HG02884 (cell line): Measurements from ENCODE around the gene FFAR3.
"Not testable (repeated sequence)": the region's sequence is repeated elsewhere in the genome, so short reads cannot be mapped to it uniquely, and the experiment has no call there.

ENCODE experiments used
- ATAC-seq: cut with Tn5 transposase; IDR thresholded peaks from one replicate; pipeline ENCODE4 v1.9.1; 2021; ENCODE audit warnings: mild to moderate bottlenecking, moderate library complexity; ENCODE audit not compliant: unreplicated experiment

FFAR3 gene

DNA sequence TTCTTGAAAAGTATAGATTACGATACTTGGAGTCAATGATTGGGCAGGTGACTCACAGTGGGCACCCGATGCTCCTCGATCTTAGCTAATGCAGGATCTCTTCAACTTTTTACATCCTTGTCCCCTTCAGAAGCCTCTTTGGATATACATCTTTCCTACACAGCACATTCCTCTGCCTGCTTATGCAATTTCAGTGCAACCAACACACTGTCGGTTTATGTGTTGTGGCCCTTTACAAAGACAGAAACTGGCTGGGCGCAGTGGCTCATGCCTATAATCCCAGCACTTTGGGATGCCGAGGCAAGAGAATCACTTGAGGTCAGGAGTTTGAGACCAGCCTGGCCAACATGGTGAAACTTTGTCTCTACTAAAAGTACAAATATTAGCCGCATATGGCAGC, 15.2 kb downstream of the FFAR3 start:
- ATAC-seq = no peak

- ATAC-seq = not testable (repeated sequence)
Measured at GRCh38 chr19:35374031-35374430, 15.8 kb downstream of the FFAR3 start.

- ATAC-seq = no peak
Measured at GRCh38 chr19:35375505-35376307, 17.4 kb downstream of the FFAR3 start.

DNA sequence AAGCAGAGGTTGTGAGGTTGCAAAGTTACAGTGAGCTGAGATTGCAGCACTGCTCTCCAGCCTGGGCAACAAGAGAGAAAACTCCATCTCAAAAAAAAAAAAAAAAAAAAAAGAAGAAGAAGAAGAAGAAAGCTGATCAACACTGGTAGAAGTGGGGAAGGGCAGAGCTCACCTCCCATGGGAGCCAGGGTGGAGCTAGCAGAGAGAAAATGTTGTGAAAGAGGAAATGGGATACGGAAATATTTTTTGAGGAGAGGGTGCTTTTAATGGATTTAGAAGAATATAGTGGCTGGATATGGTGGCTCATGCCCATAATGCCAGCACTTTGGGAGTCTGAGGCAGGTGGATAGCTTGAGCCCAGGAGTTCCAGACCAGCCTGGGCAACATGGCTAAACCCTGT, 19.4 kb downstream of the FFAR3 start:
- ATAC-seq = no peak

DNA sequence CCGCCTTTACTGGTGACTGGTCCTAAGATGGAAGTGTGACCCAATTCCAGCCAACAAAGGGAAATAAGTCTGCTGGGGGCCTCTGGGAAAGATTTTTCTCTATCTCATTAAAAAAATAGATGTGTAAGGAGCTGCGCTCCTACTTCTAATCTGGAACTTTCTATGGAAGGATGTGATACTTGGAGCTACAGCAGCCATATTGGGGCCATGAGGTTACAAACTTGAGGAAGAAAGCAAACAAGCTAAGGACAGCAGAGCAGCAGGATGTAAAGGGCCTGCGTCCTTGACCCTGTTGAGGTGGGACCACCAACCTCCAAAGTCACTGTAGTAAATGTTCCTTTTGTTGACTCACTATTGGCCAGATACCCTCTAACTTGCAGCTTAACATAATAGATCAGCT, 20.1 kb downstream of the FFAR3 start:
- ATAC-seq = no peak

GRCh38 chr19:35379545-35379944, 21.3 kb downstream of the FFAR3 start:
- not testable (repeated sequence) for ATAC-seq

GRCh38 chr19:35379992-35380391, 21.7 kb downstream of the FFAR3 start:
- ATAC-seq = no peak

GRCh38 chr19:35380450-35381124, 22.3 kb downstream of the FFAR3 start:
- ATAC-seq = no peak

GRCh38 chr19:35381318-35381717, 23.1 kb downstream of the FFAR3 start:
- ATAC-seq = no peak

DNA sequence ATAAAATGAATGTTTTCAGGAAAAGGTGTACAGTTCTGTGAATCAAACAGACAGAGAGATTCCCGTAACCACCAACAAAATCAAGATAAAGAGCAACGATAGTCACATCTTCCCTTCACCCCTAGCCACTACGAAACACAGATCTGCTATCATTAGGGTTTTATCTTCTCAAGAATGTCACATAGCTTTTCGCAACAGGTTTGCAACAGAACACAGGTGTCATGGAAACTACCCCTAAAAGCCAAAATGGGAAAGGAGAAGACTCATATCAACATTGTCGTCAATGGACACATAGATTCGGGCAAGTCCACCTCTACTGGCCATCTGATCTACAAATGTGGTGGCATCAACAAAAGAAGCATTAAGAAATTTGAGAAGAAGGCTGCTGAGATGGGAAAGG, 23.7 kb downstream of the FFAR3 start:
- ATAC-seq = no peak

DNA sequence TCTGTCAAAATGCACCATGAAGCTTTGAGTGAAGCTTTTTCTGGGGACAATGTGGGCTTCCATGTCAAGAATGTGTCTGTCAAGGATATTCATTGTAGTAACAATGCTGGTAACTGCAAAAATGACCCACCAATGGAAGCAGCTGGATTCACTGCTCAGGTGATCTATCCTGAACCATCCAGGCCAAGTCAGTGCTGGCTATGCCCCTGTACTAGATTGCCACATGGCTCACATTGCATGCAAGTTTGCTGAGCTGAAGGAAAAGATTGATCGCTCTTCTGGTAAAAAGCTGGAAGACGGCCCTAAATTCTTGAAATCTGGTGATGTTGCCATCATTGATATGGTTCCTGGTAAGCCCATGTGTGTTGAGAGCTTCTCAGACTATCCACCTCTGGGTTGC, 25.3 kb downstream of the FFAR3 start:
- ATAC-seq = no peak

- no peak for ATAC-seq
Measured at GRCh38 chr19:35388277-35389054, 30.2 kb downstream of the FFAR3 start.

GRCh38 chr19:35389192-35389861, 31.1 kb downstream of the FFAR3 start:
- ATAC-seq = no peak

DNA sequence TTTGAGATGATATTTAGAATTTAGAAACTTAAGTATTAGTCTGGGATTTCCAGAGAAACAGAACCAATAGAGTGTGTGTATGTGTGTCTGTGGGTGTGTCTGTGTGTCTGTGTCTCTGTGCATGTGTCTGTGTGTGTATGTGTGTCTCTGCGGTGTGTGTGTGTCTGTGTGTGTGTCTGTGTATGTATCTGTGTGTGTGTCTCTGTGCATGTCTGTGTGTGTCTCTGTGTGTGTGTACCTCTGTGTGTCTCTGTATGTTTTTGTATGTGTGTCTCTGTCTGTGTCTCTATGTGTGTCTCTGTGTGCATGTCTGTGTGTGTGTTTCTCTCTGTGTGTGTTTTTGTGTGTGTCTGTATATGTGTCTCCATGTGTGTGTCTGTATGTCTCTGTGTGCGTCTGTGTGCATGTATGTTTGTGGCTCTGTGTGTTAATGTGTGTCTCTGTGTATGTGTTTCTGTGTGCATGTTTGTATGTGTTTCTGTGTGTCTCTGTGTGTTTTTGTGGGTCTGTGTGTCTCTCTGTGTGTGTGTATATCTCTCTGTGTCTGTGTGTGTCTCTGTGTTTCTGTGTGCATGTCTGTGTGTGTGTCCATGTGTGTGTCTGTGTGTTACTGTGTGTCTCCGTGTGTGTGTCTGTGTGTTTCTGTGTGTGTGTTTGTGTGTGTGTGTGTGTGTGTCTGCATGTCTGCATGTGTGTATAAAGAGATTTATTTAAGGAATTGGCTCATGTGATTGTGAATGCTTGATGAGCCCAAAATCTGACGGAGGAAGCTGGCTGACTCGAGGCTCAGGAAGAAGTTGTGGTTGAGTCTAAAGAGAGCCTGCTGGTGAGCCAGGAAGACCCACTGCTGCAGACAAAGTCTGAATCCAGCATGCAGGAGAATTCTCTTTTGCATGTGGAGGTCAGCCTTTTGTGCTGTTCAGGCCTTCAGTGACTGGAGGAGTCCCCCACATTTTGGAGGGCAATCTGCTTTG, 34.8 kb downstream of the FFAR3 start:
- no peak for ATAC-seq

DNA sequence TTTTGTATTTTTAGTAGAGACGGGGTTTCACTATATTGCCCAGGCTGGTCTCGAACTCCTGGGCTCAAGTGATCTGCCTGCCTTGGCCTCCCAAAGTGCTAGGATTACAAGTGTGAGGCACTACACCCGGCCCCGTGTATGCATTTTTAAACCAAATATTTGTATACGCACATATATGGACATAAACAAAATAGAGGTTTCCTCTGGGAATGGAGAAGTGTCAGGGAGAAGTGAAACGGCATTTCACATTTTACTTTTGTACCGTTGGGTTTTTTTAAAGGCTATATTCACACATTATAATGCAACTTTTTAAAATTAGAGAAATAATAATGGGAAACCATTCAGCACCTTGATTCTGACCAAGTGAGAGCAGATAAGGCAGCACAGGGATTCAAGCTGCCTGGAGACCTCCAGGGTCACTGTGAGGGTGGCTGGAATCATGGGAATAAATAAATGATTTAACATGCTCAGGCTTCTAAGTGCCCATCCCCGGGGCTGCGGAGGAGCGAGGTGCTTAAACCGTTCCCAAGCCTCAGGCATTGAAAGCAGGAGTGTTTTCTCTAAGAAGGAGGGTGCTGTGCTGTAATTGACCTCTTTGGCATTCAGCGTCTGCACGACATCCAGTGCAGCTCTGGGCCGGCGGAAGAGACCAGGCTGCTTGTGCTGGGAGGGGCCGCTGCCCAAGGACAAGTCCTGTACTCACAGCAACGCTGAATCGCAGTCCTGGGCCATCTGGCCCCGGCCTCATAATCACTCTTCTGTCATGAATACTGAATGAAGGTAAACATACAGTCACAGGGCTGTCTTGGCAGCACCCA, 37.3 kb downstream of the FFAR3 start:
- ATAC-seq = no peak

GRCh38 chr19:35396240-35396885, 38.1 kb downstream of the FFAR3 start:
- no peak for ATAC-seq

DNA sequence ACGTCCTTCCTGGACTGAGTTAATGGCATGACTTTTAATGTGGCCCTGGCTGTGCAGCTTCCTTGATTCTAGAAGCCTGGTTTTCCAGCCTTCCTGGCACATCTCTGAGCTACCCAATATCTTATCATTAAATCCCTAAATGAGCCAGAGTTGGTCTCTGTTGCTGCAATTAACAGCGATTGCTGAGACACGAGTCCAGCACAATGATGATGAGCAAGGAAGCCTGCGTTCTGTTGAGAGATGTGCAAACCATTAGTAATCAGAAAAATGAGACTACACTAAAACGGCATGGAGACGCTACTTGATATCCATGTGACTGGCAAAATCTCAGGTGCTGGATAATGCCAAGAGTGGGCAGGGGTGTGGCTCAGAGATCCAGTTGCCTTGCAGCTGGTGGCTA, 38.8 kb downstream of the FFAR3 start:
- ATAC-seq = no peak

GRCh38 chr19:35398570-35398969, 40.3 kb downstream of the FFAR3 start:
- no peak for ATAC-seq

- no peak for ATAC-seq
Measured at GRCh38 chr19:35399231-35399630, 41.0 kb downstream of the FFAR3 start.
